Large intestine (tissue), 3 donors: ENCODE results near the gene DCUN1D5. TPM values are rescaled to one million over a fixed set of nuclear protein-coding genes. Genes with fewer than 3 reads are reported as not detected.

Experiments
- DNase-seq, 2 donors: peaks; one replicate each; pipeline versions ENCODE4 v3.0.0 to v3.0.0-alpha.2; 2013
- H3K27ac ChIP-seq: one replicate; pipeline ENCODE4 v1.5.1; 2013; ENCODE audit warnings: low read length
- H3K27me3 ChIP-seq: 2 replicates; pipeline ENCODE4 v1.6.1; 2013; ENCODE audit warnings: low read length; ENCODE audit not compliant: control insufficient read depth, insufficient read depth
- H3K36me3 ChIP-seq: 2 replicates; pipeline ENCODE4 v1.6.1; 2013; ENCODE audit warnings: low read length; ENCODE audit not compliant: control insufficient read depth, insufficient read depth
- H3K4me1 ChIP-seq: one replicate; pipeline ENCODE4 v1.6.1; 2013; ENCODE audit warnings: low read length; ENCODE audit not compliant: control insufficient read depth, insufficient read depth
- H3K4me3 ChIP-seq: one replicate; pipeline ENCODE4 v1.5.1; 2013; ENCODE audit warnings: low read length
- H3K9me3 ChIP-seq: one replicate; pipeline ENCODE4 v1.6.1; 2013; ENCODE audit warnings: mild to moderate bottlenecking, low read depth, low read length, moderate library complexity; ENCODE audit not compliant: control insufficient read depth
- WGBS: methylation state at CpG from one replicate; pipeline ENCODE4 v1.1.5; 2013; ENCODE audit warnings: low lambda C conversion rate; ENCODE audit not compliant: insufficient coverage; 5-methylcytosine and 5-hydroxymethylcytosine counted together
- polyA plus RNA-seq: library from polyadenylated mRNA; unstranded; fragments of 120-200 nt; gene quantifications from one replicate; pipeline ENCODE4 v1.2.1, GENCODE V29; 2013

The DCUN1D5 gene
- polyA plus RNA-seq, 1 donor: 27.3 TPM

DNA sequence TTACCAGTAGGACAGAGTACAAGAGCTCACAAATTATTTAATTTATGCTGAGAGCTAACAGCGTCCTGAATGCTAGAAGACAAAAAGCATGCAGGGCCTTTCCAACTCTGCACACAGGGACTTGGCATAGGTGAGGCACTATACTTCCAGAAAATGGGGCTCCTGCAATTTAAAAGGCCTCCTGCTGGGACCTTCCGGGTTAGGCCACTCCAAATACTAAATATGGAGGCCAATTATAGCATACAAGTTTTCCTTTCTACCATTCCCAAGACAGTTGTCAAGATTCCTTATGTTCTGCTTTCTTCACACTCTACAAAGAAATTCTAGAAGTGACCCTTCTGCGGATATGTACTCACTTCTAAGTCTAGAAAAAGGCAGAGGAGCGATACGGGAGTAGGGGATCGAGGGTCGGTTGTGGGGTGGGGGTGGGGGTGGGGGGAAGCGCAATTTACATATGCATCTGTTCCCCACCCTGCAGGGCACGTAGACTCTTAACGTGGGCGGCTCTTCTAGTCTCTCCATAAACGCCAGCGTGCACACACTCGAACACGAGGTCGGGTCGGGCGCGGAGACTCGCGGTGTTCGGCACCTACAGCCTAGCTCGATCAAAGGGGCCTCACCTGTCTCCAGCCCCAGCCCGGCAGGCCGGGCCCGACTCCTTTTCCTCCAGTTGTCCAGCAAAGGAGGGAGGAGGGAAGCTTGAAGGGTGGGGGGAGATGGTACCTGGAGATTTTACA lies 728 bp downstream of the DCUN1D5 start:
- WGBS: no CpG with 5 or more reads among the region's 26 CpGs
- H3K36me3 ChIP-seq: peaks cover 9% of the 10 kb centered on the region

DNA sequence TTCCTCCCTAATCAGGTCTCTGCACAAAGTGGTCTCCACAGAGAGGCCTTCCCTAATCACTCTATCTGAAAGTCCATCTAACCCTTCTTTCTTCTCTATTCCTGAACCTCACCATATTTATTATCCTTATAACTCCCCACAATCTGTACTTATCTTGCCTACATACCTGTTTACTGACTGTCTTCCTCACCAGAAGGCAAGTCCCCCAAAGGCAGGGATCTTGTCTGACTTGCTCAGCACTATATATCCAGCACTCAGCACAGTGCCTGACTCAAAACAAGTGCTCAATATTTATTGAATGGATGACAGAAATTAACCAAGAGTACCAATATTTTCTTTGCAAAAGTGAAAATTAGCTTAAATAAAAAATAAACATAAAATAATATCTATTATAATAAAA lies 5.5 kb downstream of the DCUN1D5 start:
- Histone ChIP-seq H3K4me3 (no peak overlapping the region), H3K4me1 (peaks cover 10% of the 10 kb centered on the region), H3K36me3 (peaks cover 14% of the 10 kb centered on the region), H3K9me3 (no peaks in the 10 kb centered on the region), H3K27ac (no peak overlapping the region), H3K27me3 (no peaks in the 10 kb centered on the region)
- DNase-seq: no peak

More for the DNA sequence above, 728 bp downstream of the DCUN1D5 start:
- H3K27ac ChIP-seq: peak overlapping the region; percentile 97
- H3K4me3 ChIP-seq: peak overlapping the region; percentile 73
- H3K9me3 ChIP-seq: no peaks in the 10 kb centered on the region
- H3K27me3 ChIP-seq: peaks cover 3% of the 10 kb centered on the region
- DNase-seq: peak; percentile 40 to 71
- H3K4me1 ChIP-seq: peaks cover 13% of the 10 kb centered on the region

GRCh38 chr11:103085758-103086365 lies 6.1 kb downstream of the DCUN1D5 start:
- Histone ChIP-seq H3K27ac (no peak overlapping the region), H3K4me3 (no peak overlapping the region), H3K36me3 (peaks cover 15% of the 10 kb centered on the region), H3K27me3 (no peaks in the 10 kb centered on the region), H3K9me3 (no peaks in the 10 kb centered on the region), H3K4me1 (peaks cover 10% of the 10 kb centered on the region)
- WGBS: no CpG with 5 or more reads among the region's 1 CpG
- peak in 1 of 2 donors; percentile 22 for DNase-seq

GRCh38 chr11:103079833-103080232 lies 12.1 kb downstream of the DCUN1D5 start:
- no CpG with 5 or more reads among the region's 1 CpG for WGBS
- H3K36me3 ChIP-seq: peaks cover 44% of the 10 kb centered on the region
- no peak for DNase-seq

DNA sequence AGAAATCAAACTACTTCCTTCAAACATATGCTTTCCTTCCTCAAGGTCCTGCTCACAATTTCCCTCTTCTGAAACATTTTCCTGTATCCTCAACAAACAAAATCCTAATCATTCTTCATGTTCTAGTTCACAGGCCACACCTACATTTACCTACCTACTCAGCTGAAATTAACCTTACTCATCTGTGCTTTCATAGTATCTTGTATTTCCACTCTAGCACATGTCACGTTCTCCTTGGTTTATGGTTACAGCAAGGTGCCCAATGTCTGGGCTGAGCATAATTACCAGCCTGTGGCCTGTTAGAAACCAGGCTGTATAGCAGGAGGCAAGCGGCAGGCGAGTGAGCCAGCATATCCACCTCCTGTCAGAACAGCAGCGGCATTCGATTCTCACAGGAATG lies 13.2 kb downstream of the DCUN1D5 start:
- H3K27ac ChIP-seq: no peak overlapping the region
- H3K36me3 ChIP-seq: peaks cover 46% of the 10 kb centered on the region
- no peaks in the 10 kb centered on the region for H3K27me3 ChIP-seq
- H3K4me1 ChIP-seq: no peaks in the 10 kb centered on the region
- H3K4me3 ChIP-seq: no peak overlapping the region
- no CpG with 5 or more reads among the region's 5 CpGs for WGBS
- no peaks in the 10 kb centered on the region for H3K9me3 ChIP-seq
- no peak for DNase-seq

More at GRCh38 chr11:103079833-103080232, 12.1 kb downstream of the DCUN1D5 start:
- Histone ChIP-seq H3K4me1 (no peaks in the 10 kb centered on the region), H3K27ac (no peak overlapping the region), H3K4me3 (no peak overlapping the region), H3K9me3 (no peaks in the 10 kb centered on the region), H3K27me3 (no peaks in the 10 kb centered on the region)

GRCh38 chr11:103077554-103077953 lies 14.4 kb downstream of the DCUN1D5 start:
- no peak for DNase-seq
- 100% methylated on average over 1 of the region's 3 CpGs for WGBS

DNA sequence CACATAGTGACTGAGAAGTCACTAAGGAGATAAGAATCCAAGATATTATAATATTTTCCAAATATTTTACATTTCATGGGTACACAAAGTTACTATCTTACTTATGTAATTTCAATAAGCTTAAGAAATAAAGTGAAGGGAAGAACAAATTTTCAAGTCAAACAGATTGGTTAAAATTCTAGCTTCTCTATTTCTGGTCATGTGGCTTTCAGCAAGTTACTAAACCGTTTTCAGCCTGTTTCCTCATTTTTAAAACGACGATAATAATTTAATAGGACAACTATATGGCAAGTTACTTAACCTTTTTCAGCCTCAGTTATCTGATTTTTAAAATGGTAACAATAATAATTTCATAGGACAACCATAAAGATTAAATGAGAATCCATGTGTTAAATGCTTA lies 15.6 kb downstream of the DCUN1D5 start:
- DNase-seq: no peak
- Histone ChIP-seq H3K4me1 (no peaks in the 10 kb centered on the region), H3K36me3 (peaks cover 43% of the 10 kb centered on the region), H3K27me3 (no peaks in the 10 kb centered on the region), H3K27ac (no peak overlapping the region), H3K4me3 (no peak overlapping the region), H3K9me3 (no peaks in the 10 kb centered on the region)
- 88% methylated on average over 3 of the region's 3 CpGs for WGBS

More at GRCh38 chr11:103077554-103077953, 14.4 kb downstream of the DCUN1D5 start:
- no peaks in the 10 kb centered on the region for H3K27me3 ChIP-seq
- H3K4me3 ChIP-seq: no peak overlapping the region
- H3K9me3 ChIP-seq: no peaks in the 10 kb centered on the region
- H3K27ac ChIP-seq: no peak overlapping the region
- peaks cover 46% of the 10 kb centered on the region for H3K36me3 ChIP-seq
- no peaks in the 10 kb centered on the region for H3K4me1 ChIP-seq

DNA sequence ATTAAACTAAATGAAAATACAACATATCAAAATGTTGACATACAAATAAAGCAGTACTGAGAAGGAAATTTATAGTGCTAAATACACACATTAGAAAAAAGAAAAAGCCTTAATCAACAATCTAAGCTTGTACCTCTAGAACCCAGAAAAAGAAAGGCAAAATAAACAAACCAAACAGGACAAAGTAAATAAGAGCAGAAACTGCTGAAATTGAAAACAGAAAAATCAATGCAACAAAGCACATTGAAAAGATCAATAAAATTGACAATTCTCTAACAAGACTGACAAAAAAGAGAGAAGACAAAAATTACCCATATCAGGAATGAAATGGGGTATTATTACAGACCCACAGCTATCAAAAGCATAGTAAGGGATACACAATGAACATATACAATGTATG lies 21.0 kb downstream of the DCUN1D5 start:
- Histone ChIP-seq H3K4me3 (no peak overlapping the region), H3K4me1 (no peaks in the 10 kb centered on the region), H3K27ac (no peak overlapping the region), H3K27me3 (no peaks in the 10 kb centered on the region), H3K36me3 (peaks cover 20% of the 10 kb centered on the region), H3K9me3 (no peaks in the 10 kb centered on the region)
- DNase-seq: no peak

GRCh38 chr11:103070142-103070541 lies 21.8 kb downstream of the DCUN1D5 start:
- DNase-seq: no peak
- Histone ChIP-seq H3K27ac (no peak overlapping the region), H3K9me3 (no peaks in the 10 kb centered on the region), H3K27me3 (no peaks in the 10 kb centered on the region), H3K36me3 (peaks cover 15% of the 10 kb centered on the region), H3K4me3 (no peak overlapping the region), H3K4me1 (no peaks in the 10 kb centered on the region)

DNA sequence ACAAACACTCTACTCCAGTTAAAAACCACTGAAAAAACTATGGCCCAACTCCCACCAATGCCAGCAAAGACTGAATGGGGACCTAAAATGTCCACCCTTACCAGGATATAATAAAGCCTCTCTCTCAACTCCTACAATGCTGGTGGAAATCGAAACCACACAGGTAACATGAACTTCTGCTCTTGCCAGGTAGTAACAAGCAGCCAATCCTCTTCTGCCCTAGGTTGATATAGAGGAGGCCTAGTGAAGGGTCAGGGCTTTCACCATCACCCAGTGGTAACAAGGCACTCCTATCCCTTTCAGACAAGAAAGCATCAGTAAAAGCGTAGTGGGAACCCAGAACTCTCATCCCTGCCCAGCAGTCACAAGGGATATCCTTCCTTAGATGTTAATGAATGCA lies 22.6 kb downstream of the DCUN1D5 start:
- Histone ChIP-seq H3K4me1 (no peaks in the 10 kb centered on the region), H3K4me3 (no peak overlapping the region), H3K36me3 (peaks cover 12% of the 10 kb centered on the region), H3K9me3 (no peaks in the 10 kb centered on the region), H3K27me3 (no peaks in the 10 kb centered on the region), H3K27ac (no peak overlapping the region)
- peak in 1 of 2 donors; percentile 46 for DNase-seq
- no CpG with 5 or more reads among the region's 2 CpGs for WGBS

DNA sequence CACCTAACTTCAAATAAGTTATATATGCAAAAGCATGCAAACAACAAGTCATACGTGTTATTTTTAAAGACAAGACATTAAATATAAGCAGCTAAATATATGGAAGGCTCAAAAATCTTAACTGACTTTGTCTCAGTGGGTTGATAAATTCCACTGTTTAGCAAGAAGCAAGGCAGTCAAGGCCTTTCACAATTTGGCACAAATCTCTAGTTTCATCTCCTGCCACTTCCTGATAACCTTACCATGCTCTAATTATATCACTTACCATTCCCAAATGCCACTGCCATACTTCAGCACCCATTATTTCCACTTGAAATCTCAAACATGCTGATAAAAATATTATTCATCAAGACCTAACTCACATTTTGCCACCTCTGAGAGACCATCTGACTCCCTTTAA lies 24.8 kb downstream of the DCUN1D5 start:
- Histone ChIP-seq H3K9me3 (no peaks in the 10 kb centered on the region), H3K36me3 (peaks cover 21% of the 10 kb centered on the region), H3K27me3 (no peaks in the 10 kb centered on the region), H3K4me1 (no peaks in the 10 kb centered on the region), H3K4me3 (no peak overlapping the region), H3K27ac (no peak overlapping the region)
- no peak for DNase-seq
- WGBS: 100% methylated on average over 1 of the region's 1 CpG
